CD4-positive, alpha-beta T cell treated with Interleukin-15 for 4 hours (primary cell): ENCODE data around the gene SDCBP2.
A peak's percentile ranks its signal among the peaks of the same experiment; 100 is the strongest.

Experiments used
- DNase-seq: peaks from one replicate; pipeline ENCODE4 v3.0.0-alpha.2; 2020; ENCODE audit warnings: low spot score

SDCBP2 gene, protein sequence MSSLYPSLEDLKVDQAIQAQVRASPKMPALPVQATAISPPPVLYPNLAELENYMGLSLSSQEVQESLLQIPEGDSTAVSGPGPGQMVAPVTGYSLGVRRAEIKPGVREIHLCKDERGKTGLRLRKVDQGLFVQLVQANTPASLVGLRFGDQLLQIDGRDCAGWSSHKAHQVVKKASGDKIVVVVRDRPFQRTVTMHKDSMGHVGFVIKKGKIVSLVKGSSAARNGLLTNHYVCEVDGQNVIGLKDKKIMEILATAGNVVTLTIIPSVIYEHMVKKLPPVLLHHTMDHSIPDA

DNA sequence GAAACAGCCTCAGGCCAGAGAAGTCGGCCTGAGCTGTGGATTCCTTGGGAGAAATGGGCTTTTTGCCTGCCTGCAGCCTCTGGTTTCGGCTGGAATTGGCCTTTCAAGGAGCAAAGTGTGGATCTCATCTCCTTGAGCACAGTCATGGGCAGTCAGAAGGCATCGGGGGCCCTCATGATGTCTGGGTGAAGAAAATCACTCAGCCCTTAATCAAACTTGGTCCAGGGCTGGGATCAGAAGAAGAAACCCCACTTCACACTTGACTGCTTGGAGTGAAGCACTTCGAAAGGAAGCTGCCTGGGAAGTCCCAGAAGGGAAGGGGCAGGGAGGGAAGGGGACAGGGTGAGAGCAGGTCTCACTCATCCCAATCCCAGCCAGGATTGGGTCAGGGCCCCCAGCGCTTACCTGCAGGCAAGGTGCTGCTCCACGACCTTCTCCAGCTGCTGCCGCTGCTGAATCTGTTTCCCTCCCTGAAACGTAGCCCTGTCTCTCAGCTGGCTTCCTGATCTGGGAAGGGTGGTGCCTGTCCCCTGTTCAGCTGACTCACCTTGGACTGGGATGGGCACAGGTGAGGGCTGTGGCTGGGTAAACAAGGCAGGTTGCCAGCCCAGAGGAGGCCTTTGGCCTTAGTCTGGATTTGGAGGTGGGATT lies at the start of gene SDCBP2:
Gene SDCBP2 (minus strand): TSS at position 460 of the 651 bp plus-strand sequence. CDS start 8,723 bp downstream, outside the sequence.
- DNase-seq = no peak

DNA sequence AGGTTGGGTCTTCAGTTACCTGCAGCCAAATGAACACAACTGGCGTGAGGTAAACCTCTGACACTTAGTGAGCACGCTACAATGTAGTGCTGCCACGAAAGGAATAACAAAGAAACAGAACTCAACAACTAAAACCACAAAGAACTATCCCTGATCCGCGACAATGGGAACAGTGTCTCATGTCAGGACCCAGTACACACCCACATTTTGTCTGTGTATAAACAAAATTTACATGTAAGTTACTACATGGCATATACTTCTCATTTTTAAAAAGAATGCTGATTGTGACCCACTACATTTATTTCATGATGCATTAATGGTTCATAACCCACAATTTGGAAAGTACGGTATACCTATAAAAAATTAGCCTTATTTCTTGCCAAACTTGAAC lies 49.8 kb upstream of the SDCBP2 start:
- no peak for DNase-seq

DNA sequence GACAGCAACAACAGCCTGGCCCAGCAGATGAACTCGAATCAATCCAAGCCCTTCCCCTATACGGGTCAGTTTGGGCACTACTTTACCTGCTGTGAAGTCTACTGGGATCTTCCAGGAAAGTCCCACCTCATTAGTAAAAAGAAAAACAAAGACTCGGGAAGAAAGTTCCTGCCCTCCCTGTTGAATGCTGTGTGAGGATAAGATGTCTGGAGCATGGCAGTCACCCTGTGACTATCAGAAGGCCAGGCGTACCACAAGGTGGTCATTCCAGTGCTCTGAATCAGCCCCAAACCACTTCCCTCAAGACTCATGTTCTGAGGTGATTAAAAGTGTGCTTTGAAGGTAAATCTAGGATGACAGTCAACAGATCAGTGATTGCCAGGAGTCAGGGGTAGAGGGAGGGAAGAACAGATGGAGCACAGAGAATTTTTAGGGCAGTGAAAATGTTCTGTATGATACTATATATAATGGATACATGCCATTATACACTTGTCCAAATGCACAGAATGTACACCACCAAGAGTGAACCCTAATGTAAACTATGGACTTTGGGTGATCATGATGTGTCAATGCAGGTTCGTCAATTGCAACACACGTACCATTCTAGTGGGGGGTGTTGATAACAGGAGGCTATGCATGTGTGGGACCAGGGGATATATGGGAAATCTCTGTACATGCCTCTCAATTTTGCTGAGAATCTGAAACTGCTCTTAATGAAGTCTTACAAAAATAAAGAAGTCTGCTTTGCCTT lies 49.2 kb upstream of the SDCBP2 start:
- DNase-seq = no peak

DNA sequence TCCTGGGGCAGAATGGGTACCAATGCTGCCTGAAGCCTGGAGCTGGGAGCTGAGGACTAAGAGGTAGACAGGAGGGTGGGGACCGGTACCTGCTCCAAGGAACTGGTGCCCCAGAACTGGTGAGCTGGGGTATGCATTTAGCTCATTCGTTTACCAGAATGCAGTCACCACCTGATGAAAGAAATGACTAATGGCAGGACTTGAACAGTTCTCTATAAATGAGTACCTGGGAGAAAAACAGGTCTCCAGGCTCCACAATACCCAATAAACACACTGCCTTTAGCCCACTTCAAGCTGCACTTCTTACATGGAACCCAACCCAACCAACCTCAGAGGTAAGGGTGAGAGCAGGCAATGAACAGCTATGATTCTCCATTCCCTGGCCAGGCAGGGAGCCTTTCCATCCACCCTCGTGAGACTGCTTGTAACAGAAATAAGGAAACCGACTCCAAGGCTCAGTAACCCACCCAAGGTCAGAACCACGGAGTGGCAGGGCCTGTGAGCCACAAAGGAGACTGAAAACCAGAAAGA lies 48.5 kb upstream of the SDCBP2 start:
- no peak for DNase-seq

DNA sequence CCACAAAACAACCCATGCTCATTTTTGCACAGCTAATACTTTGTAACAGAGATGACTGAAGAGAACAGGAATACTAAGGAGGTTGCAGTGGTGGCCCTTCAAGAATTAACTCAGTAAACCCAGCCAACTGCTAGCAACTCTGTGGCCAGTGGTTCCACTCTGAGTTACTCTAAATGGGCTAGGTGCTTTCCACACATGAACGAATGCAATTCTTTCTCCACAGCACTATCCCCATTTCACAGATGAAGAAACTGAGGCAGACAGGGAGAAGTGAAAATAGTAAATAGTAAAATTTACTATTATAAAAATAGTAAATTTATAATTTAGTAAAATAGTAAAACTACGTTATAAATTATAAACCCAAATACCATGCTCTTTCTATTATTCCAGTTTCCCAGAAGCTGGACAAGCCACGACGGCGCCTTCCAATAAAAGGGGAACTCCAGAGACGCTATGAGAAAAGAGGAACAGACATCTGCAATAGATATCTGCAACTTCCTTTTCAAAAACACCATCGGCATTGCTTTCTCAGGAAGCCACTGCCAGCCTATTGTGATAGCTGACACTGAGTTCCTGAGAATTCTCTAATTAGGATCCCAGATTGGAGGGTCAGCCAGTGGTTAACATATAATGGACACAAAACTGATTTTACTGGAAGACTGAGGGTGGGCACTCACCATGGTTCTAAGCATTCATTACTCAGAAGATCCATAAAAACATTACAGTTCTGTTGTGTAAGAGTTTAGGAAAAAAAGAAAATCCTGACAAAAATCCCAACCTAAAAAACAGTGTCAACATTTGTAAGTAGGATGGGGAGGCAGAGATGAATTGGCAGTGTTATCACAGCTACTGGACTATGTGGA lies 47.7 kb upstream of the SDCBP2 start:
- DNase-seq = no peak

DNA sequence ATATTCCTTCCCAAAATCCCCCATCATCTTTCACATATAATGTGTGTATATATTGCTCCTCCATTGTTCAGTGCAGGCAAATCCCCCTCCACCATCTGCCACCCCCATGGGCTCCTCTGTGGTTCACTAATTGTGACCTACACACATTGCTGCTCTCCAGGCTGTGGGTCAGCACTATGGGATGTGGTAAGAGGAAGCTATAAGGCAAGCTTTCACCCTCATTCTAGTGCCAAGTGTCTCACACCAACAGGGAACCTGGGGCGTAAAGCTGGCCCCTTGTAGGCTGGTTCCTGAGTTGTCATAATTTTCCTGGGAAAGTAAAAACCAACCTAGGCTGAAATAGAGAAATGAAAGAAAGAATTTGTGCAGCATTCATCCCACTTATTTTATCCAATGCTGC lies 47.1 kb upstream of the SDCBP2 start:
- no peak for DNase-seq

DNA sequence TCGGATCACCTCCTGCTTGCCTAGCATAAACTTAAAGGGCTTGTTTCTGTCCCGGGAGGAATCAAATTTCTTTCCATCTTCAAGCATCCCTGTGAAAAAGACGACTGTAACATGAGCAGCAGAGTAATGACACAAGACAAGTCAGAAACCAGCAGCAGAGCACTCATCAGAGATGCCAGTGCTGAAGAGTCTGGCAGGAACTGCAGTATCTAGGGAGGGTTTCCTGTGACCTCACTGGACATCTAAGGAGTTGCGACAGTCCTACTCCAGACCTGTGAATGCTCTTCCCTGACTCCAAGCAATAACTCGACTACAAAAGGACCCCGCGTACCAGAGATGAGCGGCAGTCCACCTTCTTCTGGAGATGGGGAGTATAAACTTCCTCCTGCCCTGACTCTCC lies 46.6 kb upstream of the SDCBP2 start:
- no peak for DNase-seq

DNA sequence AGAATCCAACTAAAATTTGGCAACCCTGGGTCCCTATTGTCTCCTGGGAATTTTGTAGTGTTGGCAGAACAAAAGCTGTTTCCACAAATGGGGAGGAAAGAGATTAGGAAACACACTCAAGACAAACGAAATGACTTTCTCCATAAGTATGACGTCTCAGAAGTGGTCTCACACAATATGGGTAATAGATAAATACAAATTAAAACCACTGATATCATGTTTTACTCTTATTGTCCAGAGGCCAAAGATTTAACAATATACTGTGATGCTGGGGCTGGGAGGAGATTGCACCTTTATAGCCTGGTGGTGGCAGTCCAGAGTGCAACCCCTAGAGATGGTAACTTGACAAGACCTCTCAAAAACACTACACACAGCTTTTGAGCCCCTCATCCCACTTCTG lies 45.3 kb upstream of the SDCBP2 start:
- DNase-seq = no peak

DNA sequence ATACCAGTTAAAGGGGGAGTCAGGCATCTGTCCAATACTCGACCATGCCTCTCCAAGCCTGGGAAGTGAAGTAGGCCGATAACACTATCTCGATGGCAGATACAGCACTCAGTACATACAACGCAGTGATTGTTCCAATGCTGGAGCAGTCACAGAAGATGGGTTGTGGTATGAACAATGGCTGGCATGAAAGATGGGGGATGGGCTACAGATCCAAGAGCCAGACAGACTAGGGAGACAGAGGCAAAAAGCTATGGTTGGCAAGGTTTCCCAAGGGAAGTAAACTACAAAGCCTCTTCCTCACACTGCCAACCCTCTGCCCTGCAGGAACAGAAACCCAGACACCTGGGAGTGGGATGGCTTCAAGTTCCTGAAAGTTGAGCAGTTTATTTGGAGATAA lies 44.7 kb upstream of the SDCBP2 start:
- no peak for DNase-seq

DNA sequence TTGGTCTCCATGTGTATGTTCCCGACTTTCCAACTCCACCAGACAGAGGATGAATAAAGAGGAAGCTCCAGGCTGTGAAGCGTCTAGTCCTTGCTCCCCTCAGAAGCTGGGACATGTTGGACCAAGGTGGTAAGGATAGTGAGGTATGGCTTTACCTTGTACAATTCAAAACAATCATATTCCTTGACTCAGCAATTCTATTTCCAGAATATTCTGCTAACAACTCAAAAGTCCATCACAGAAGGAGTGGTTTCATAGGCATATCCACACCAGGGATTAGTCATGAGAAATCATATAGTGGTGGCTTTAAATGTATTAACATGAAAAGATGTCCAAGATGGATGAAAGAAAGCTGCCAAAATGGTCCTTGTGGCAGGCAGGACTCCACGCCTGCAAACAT lies 44.1 kb upstream of the SDCBP2 start:
- no peak for DNase-seq

DNA sequence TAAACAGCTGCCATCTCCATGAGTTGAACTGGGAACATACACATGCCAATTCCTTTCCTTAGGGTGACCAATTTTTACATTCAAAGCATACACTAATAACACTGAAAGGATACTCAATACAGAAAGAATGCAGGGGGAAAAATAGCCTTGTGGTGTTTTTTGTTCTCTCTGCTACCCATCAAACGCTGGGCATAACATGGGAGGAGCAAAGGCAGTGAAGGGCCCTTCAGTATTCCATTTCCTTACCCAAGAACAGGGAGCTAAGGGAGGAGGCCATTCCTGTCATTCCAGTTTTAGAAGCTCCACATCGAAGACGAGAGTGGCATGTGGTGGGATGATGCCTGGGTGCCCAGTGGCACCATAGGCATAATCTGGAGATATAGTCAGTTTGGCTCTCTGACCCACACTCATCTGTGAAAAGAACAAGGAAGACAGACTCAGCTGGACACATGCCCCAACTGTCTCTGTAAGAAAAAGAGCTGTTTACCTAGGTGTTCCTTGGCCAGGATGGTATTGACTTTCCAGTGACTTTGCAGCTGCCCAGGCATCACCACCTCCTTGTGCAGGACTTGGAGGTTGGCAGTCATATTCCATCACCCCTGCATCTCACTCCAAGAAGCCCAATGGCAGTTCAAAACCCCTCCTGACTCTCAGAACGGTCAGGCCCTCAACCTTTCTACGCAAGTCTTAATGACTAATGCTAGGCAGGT lies 43.0 kb upstream of the SDCBP2 start:
- no peak for DNase-seq

DNA sequence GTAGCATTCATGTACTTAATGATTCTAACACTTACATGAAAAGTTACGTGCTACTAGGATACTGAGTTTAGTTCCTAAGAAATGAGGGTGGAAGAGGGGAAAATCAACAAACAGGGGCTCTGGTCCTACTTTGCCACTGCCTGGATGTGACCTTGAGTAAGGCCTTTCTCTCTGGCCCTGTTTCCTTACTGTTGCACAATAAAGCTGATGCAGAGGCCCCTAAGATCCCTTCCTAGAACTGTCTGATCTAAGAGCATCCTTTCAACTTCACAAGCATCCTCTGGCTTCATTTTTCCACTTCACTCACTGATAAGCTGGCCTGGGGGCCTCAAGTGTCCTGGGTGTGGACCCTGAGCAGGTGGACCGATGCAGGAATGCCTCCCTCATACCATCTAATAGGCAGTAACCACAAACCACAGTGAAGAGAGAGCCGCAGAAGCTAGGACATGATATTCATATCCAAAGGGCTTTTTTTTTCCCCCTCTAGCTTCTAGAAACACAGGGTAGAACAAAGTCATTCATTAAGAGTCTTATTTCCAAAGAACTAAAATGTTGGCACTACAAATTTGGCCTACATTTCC lies 42.4 kb upstream of the SDCBP2 start:
- DNase-seq = no peak

DNA sequence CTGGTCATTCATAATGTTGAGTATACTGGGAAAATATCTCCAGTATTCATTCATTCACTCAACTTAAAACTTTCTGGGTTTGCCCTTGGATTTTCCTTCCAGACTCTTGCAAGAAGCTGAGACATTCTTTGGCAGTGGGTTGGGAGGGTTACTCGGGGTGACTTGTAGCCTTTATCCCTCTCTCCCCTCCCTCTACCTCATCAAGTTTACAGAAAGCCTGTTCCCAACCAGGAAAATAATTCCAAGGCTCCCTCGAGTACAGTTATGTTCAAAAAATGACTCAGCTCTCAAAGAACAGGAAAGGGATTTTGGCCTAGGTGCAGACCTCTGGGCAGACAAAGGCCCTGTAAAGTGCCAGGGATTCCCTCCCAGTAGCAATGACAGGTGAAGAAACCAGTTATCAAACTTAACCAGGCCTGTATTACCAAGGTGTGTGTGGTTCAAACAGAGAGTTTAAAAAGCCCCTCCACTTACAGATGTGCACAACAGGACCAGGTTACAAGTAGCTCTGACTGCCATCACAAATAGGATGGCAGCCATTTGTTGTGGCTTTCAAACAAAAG lies 41.7 kb upstream of the SDCBP2 start:
- no peak for DNase-seq

DNA sequence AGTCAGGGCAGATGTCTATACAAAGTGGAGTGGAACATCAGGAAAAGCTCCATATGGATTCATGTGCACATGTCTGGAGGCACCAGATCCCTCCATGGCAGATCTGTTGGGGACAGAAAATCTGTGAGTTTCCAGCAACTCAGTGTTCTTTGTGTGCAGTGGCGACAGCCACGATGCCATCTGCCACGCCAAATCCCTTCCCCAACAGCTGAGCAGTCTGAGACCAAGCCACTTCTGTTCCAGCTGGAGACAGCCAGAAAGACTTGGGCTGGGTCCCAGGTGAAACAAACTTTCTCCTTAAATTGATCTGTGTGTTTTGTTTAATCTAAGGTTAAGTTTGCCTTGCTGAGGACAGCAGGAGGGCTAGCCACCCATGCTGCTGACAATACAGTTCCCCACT lies 41.0 kb upstream of the SDCBP2 start:
- DNase-seq = no peak

DNA sequence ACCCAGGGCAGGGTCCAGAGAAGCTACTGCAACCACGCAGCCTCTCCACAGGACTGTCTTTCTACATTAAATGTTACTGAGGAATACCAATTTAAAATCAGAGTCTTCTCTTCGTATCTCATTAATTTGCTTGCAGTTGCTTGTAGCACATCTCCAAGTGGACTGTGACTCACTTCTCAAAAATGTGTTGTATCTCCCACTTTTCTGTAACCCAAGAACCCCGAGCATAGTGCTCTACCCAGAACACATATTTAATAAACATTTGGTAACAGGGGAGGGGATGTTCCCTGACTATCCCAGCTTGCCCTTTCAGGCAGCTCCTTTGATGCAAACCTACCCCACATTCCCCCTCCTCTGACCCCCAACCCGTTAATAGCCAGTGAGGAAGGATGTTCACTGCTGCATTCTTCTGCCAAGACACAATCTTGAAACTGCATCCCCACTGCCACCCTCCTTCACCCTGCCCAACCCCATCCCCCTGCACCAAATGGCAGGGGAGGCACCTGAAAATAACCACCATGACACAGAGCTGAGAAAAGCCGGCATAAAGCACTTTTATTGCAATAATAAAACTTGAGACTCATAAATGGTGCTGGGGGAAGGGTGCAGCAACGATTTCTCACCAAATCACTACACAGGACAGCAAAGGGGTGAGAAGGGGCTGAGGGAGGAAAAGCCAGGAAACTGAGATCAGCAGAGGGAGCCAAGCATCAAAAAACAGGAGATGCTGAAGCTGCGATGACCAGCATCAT lies 39.7 kb upstream of the SDCBP2 start:
- DNase-seq = no peak

DNA sequence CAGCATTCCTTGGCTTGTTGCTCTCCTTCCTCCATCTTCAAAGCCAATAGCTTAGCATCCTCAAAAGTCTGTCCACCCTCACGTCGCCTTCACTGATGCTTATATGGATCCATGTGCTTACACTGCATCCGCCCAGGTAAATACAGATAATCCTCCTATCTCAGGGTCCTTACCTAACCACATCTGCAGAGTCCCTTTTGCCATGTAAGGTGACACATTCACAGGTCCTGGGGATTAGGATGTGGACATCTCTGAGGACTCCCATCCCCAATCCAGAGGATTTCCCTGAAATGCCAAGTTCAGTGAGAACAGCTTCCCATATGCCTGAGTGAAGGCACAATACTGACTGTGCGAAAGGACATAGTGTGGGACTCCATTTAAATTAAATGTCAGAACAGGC lies 38.5 kb upstream of the SDCBP2 start:
- DNase-seq = no peak

DNA sequence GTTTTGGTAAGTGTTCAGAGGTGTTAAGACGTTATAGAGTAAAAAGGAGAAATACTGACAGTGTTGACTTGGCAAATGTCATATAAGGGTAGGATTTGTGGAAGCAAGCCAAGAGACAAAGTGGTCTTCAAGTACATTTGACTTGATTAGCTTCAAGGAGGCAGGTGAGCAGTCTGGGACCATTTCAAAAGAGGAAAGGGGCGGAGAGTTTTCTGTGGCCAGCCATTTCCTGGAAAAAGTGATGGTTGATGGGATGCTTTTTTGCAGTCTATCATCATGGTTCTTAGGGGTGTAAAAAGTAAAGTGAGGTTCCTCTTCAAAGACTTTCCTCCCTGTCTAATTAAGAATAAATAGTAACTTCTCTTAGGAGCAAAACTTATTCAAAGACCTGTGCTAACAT lies 35.2 kb upstream of the SDCBP2 start:
- DNase-seq = peak; percentile 39

DNA sequence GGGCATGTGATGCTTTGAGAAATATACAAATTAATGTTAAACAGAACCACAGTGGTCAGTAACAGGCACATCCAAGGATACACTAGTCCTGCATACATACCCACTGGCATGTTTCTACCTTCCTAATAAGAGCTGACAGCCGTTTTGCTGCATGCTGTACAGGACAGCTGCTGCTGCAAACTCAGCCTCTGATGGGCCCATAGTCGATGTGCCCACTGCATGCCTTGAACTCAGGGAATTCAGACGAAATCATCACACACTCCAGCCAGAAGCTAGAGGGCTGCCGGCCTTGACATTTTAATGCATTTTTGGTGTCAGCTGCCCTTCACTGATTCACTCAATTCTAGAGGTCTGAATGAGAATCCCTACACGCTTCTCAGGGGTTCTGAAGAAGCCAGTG lies 34.6 kb upstream of the SDCBP2 start:
- no peak for DNase-seq

DNA sequence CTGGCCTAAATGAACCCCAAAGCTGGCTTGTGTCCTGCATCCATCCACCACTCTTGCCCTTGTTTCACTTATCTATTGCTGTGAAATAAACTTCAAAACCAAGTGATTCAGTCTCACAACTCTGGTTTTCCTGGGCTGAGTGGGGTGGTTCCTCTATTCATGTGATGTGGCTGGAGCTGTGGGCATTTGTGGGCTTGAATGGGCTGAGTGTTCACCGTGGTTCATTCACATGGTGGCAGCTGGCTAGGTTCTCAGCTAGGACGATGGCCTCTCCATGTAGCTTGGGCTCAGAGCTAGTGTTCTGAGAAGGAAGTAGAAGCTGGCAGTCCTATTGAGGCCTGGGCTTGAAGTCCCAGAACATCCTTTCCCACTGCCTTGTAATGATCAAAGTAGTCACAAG lies 33.5 kb upstream of the SDCBP2 start:
- DNase-seq = no peak
